ENCODE measurements around the gene C1orf52.

C1orf52 gene

DNA sequence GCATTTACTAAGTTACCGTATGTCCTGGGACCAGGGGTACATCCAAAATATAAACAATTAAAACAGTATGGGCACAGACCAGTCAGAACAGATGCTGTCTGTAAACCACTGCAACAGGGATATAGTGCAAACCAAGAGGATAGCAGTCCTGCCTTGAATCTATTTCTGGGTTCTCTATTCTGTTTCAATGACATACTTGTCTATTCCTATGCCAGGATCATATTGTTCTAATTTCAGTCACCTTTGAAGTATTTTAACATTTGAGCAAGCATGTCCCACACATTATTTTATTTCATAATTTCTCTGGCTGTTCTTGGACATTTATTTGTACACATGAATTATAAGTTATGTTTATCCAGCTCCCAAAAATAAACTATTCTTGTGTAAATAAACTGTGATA is 30.5 kb downstream of the C1orf52 start:
- DNase-seq, result no peak

DNA sequence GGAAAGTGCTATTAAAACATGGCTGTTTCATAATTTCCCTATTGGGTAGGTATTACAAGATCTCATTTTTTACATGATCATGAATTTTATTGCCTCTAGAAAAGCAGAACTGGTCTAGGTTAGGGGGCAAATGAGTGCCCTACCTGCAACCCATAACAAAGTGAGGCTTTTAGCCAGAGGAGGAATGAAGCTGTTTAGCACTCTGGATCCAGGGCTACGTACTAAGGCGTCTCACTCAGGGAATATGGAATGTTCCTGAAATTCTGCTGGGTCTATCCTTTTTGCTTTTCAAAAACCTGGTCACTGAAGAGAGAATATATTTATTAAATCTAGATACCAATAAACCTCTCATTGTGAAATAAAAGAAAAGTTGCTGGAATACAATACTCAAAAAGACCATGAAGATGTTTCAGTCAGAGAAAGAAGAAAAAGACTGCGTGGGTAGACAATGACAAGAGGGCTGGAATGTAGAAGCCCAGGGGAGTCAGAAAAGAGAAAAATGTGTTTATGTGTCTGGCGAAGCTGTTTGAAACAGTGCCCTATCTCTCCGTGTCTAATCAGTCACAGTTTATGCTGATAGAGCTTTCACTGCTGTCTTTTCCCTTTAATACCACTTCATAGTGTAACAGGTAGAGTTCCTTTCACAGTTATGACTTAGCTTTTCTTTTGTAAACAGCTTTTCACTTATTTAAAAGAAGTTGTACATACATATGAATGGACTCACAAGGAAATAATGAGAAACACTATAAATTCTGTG is 33.7 kb downstream of the C1orf52 start:
- no peak for DNase-seq

DNA sequence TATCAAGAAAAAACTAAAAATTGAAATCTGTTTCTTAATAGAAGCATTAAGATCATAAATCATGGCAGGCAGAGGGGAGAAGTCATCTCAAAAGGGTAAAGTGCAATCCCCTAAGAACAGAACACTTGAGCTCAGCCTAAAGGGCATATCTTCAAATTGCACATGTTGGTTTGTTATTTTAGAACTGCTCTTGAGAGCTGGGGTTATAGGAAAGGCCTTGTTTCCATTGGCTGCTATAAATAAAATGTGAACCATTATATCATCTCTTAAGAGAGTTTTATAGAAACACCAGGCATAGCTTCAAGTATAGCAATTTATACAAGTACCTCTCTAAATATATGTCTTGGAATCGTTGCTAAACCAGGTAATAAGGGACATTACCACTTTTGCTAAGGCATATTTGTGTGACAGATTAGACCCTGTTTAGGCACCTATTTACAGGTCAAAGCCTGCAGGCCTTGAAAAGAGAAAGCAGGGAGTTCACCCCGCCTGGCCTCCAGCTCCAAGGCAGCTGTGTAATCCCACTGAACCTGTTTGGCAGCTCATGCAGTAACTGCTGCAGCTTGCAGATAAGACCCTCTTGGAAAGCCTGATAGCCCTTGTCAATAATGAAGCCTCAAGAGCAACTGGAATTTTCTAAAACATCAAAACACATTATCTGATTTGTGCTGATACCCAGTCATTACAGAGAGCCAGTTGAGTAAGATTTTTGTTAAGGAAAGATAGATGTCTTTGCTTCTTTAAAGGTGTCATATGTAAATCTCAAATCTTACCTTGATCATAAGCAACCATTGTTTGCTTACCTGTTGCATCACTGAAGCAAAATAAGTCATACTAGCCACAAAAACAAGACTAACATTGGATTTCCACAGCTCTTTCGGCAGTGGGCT is 34.5 kb downstream of the C1orf52 start:
- peak; percentile 82 for DNase-seq

GRCh38 chr1:85224295-85224694 is 35.2 kb downstream of the C1orf52 start:
- no peak for DNase-seq

DNA sequence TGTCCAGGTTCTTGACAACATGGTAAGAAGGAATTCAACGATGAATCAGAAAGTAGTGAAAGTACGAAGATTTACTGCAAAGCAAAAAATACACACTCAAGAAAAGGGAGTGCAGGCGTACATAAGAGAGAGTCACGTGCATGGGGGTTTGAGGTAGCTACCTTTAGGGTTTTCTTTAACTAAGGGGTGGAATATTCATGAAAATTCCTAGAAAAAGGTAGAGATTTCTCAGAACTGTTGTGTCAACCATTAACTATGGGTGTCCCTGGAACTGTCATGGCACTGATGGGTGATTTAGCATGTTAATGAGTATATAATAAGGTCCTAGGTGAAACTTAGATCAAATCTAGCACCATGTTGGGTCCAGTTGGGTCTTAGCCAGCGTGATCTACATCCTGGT is 36.1 kb downstream of the C1orf52 start:
- DNase-seq, result no peak

GRCh38 chr1:85220756-85221201 is 38.7 kb downstream of the C1orf52 start:
- no peak for DNase-seq

DNA sequence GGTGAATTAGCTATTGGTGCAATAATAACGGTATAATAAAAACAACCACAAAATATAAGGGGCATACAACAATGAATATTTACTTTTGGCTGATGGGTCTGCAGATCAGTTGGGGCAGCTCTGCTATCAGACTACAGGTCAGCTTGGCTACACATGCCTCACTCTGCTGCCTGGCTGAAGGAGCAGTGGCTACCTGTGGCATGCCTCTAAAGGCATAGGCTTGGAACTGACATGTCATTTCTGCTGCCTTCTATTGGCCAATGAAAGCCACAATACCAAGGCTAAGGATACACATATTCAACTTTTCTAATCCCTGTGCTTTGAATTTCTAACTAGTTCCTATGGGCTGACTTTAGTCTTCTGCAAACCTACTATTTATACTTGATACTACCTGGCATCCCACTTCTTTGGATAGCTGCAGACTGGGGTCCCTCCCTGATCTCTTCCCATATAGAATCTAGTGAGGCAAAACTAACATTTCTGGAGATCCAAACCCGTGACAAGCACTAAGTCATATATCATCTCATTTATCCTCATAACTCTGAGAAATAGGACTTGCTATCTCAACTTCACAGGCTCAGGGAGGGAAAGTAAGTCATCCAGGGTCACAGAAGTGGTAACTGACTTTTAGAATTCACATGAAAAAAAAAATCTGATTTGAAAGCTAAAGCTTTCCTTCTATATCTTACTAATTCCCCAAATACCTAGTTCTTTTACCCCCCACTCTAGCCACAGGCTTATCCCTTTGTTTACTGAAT is 39.4 kb downstream of the C1orf52 start:
- no peak for DNase-seq

- no peak for DNase-seq
Observed at GRCh38 chr1:85216697-85217096, 42.8 kb downstream of the C1orf52 start.

- no peak for DNase-seq
Observed at GRCh38 chr1:85214654-85215053, 44.8 kb downstream of the C1orf52 start.

- DNase-seq, result no peak
Observed at GRCh38 chr1:85208488-85208887, 51.0 kb downstream of the C1orf52 start.

- DNase-seq, result no peak
Observed at GRCh38 chr1:85203573-85204171, 55.8 kb downstream of the C1orf52 start.

DNA sequence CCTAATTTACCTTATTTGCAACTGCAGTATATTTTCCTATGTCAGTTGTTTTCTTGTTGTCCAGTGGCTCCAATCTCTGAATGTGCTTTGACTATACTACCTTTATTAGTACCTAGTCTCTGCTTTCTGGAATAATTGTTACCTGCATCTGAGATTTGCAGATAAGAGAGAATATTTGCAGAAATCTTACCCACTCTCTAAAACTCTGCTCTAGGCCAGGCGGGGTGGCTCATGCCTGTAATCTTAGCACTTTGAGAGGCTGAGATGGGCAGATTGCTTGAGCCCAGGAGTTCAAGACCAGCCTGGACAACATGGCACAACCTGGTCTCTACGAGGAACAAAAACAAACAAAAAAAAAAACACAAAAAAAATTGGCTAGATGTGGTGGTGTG is 56.6 kb downstream of the C1orf52 start:
- DNase-seq, result no peak

DNA sequence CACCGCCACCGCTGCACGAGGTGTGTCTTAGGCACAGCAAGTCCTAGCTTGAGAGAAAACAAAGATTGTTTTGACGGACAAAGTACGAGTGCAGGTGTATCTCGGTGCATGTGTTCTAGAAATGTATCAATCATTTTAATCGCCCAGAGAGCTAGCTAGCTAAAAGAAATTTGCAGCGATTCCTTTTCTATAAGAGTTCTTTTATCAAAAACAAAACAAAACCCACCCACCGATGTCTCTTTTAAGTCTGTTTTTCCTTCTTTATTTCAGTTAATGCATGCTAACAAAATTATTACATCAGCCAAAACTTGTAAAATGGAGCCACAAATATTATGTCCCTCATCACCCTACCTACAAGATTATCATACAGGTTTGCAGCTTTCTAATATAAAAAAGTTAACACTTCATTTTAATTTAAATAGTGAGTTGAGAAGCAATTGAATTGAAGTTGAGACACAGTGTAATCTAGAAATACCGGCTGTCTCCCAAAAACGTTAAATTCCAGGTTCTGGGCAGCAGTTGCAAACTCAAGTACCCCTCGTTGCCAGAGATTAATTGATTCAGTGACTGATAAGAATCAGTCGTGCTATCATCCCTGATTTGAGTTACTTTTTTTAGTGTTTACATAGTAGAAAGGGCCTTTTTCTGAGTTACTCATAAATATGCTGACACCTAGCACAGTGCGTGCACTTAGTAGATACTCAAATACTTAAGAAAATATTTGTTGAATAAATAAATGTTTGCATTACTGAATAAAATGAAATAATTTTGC is 57.2 kb downstream of the C1orf52 start:
- no peak for DNase-seq

GRCh38 chr1:85201340-85202091 is 57.9 kb downstream of the C1orf52 start:
- no peak for DNase-seq

GRCh38 chr1:85200463-85201339 is 58.8 kb downstream of the C1orf52 start, which contains the start of gene SYDE2:
SYDE2 (minus strand) TSS chr1:85201016; CDS start chr1:85200996, 20 bp downstream.
- DNase-seq, result peak; percentile 8
